UCSD-AML1 (cell line): ENCODE results near the gene FAF1.

ENCODE experiments used
- DNase-seq: peaks from one replicate; lab custom pipeline; 2025; ENCODE audit not compliant: unreplicated experiment; lab: John Stamatoyannopoulos, UW

Gene FAF1

DNA sequence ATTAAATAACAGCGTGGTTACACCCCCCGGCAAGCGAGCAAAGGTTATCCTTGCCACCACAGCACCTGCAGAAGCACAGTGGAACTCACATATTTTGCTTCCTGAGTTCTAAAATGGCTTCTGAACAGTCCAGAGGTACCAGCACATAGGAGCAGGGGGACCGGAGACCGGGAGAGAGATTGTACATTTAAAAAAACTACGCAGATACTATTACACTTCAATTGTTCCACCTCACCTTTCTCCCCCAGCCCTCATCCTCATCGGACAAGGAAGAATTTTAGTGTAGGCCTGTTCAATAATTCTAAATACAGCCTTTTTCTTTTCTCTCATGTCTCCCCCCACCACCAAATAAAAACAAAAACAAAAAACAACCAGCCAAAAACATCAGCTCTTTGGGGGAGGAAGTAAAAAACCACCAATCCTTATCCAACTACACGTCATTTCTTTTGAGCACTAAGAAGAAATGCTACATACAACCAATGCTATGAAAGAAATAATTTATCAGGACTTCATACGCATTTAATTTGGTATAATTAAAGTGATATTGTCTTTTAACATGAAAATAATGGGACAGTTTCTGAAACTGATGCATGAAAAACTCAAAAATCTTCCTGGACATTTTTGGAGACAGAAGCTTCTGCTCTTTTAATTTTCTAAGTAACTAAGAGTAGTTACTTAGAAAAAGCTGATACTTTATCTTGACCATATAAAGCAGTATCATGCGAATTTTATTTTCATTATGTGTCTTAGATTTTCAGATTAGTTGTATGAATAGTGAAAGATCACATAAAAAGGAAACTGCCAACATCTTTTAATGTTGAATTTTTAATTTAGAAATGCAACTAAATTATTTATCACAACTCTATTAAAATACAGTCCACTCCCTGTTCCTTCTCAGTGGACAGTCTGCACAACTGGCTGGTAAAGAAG, 19.1 kb upstream of the FAF1 start:
- peak; percentile 12 for DNase-seq

DNA sequence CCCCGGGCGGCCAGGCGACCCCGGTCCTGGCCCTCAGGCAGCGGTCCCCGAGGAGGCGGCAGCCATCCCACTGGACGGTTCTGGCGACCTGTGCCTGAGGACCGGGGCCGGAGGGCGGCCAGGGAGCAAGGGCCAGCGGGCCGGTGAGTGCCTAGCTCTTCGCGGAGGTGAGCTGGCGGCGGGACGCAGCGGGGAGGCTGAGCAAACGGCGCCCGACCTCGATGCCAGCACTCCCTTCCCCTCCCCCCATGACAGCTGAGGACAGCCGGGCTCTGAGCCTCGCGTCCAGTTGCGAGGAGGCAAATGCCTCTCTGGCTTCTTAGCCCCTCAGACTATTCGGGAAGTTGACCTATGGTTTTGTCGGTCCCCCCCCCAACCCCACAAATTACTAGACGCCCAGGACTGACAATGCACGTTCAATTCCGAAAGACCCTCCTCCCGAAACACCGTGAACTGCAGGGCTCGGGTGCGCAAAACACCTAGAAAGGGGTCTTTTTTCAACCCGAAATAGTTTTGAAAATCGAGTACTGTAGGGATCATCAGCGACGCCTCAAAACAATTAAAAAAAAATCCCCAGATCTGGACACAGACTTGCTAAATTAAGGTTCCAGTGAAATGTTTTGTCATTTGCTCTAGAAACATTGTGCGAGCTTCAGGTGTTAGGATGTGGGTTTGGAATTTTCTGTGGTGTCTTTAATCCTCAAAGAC, 18.2 kb upstream of the FAF1 start:
- DNase-seq = peak; percentile 22

DNA sequence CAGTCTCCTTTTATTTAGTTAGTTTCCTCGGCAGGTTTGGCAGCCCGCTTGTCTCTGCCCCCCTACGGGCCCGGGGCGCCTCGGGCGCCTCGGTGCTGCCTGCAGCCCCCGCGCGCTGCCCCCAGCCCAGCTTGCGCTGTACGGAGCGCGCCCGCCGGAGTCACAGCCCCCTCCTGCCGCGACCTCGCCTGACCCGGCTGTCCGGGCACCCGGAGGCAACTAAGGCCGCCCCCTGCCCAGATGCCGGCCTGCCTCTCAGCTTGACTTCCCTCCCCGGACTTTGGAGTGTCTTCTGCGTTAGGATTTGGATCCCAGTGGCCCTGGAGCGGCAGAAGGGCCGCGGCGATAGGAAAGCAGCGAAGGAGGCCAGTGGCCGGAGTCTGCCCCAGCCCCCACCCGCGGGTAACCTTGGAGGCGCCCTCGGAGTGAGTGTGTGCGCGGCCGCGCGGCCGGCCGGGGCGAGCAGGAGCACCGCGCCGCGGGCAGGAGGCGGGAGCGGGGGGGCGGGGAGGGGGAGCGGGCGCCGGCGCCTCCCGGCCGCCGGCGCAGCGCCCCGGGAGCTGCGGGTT, 17.6 kb upstream of the FAF1 start:
- peak; percentile 27 for DNase-seq

DNA sequence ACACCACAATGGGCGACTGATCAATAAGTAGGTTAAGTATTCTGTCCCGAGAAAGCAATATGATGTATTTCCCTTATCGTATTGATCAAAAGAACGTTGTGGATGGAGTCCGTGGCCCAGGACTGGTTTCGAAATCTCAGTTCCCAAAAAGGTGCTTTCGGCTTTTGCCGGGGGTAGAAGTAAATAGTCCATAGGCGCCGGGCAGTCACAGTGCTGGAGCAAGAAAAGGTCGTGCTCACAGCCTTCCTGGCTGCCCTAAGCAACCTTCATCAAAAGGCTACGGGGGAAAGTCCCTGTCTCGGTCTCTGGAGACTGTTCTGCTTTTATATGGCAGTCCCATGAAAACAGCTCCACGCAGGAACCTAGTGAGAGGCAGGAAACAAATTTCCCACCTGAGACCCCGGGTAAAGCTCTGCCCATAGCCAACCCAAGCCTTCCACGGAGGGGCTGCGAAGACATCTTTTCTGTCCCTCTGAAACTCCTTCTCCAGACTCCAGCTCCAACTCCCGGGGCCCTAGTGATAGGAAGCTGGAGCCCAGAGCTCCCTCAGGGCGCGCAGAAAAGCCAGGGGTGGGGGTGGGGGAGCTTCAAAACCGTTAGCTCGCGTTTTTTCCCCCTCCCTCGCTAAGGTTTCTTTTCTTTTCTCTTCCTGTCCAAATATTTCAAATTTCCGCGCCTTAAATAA, 17.0 kb upstream of the FAF1 start:
- peak; percentile 60 for DNase-seq

DNA sequence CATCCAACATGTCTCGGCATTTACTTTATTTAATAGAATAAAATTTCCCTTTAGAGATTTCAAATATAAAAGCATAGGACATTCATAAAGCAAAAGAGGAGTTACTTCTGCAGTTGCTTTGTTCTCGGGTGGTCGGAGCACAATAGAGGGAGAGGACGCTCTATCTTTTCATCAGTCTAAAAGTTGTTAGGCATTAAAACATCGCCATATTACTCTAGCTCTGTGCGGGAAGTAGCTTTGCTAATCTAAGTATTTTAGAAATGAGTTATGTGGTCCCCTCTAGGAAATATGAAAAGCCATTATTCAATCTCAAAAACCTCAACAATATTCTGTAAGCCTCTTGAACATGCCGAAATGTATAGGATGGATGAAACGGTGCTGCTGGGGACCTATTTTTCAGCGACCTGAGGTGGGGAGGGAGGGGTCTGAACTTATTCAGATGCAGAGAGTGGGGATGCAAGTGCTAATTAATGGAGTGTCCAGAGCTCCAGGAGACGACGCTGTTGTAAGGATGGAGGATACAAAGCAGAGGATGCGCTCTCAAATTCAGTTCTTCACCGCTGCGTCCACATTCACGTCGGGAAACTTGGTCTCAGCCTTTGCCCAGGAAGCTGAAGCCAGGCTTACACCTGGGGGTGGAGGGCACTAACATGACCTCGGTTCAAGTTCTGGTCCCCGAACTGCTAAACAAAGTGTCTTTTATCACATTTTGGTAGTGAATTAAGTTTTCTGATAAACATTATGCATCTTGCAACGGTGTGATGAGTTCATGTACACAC, 16.2 kb upstream of the FAF1 start:
- peak; percentile 11 for DNase-seq

DNA sequence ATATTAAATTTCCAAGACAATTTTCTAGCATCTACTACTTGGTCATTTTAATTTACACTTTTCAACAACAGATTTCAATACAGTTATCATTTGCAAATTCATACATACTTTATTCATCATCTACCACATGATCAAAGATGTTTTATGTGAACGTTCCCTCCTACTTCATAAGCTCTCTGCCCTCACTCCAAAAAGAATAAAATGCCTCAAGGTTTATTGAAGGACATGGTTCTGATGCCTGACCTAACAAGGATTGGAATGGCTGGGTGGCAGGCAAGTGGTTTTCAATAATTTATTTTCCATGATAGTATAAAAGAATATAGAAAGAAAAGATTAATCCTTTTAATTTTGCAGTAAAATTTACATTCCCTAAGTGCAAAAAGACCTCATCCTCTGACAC, 15.4 kb upstream of the FAF1 start:
- DNase-seq = no peak

DNA sequence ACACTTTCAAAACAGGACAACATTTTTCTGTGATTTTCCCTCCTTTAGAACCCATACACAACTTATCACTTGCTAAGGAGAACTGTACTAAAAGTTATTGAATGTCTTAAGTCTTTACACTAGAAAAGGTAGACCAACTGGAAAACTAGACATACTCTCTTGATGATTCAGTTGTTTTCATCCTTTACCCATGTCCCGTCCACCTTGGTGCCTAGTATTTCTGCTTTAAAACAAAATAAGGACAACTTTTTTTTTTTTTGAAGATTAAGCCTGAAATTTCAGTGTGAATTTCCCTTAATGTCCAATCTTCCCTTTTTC, 14.5 kb upstream of the FAF1 start:
- DNase-seq = no peak

DNA sequence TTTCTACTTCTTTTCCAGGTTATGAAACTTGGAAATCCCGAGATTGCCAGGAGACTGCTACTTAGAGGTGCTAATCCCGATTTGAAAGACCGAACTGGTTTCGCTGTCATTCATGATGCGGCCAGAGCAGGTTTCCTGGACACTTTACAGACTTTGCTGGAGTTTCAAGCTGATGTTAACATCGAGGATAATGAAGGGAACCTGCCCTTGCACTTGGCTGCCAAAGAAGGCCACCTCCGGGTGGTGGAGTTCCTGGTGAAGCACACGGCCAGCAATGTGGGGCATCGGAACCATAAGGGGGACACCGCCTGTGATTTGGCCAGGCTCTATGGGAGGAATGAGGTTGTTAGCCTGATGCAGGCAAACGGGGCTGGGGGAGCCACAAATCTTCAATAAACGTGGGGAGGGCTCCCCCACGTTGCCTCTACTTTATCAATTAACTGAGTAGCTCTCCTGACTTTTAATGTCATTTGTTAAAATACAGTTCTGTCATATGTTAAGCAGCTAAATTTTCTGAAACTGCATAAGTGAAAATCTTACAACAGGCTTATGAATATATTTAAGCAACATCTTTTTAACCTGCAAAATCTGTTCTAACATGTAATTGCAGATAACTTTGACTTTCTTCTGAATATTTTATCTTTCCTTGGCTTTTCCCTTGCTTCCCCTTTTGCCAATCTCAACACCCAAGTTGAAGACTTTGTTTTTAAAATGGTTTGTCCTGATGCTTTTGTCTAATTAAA, 14.0 kb upstream of the FAF1 start:
- peak; percentile 9 for DNase-seq

DNA sequence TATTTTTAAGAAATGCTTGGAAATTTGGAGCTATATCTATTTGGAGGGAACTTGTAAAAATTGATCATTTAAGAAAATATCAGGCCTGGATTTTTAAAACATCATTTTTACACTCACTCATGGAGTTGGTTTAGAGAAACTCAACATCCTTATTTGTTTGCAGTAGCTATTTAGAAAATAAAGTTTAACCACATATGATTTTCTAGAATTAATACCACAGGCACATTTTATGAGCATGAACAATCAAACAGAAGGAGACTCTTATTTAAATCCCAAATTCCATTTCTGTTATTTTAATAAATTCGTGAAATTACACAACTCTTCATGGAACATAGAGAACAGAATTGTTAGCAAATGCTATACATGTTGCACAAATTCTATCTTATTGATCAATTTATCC, 13.2 kb upstream of the FAF1 start:
- no peak for DNase-seq

DNA sequence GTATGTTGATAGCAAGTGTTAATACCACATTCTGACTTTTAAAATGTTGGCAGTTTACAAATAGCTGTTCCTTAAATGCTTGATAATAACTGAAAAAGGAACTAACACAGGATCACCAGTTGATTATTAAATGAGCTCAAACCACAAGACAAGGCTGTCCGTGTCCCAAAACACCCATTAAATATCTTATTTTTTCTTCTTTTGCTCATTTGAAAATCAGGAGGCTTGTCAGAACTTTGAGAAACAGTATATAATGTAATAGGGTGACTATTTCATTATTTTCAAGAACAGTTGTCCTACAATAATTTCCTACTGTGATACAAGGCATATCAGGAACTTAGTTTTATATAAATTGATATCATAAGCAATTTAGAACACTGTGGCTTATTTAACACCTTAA, 12.7 kb upstream of the FAF1 start:
- DNase-seq = no peak

DNA sequence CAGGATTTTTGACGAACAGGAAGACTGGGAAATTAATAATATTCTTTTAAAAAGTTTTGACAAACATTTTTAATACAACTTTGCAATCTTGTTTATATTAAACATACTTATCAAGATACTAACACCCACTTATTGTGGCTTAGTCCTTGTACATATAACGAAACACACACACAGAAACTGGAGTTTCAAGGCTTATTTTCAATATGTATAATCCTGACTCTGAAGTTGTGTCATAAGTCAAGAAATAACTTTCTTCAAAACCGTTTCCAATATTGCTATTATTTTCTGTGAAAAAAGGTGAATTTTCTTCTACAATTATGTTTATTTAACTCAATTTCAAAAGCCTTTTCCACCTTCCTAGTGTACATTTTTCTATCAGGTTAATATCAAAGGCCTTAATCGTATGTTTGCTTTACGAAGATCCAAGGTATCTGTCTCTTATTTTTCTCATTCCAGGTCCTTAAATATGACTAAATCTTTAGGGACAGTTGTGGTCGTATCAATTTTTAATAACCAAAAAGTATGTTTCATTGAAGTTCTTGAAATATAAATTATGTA, 11.8 kb upstream of the FAF1 start:
- no peak for DNase-seq

DNA sequence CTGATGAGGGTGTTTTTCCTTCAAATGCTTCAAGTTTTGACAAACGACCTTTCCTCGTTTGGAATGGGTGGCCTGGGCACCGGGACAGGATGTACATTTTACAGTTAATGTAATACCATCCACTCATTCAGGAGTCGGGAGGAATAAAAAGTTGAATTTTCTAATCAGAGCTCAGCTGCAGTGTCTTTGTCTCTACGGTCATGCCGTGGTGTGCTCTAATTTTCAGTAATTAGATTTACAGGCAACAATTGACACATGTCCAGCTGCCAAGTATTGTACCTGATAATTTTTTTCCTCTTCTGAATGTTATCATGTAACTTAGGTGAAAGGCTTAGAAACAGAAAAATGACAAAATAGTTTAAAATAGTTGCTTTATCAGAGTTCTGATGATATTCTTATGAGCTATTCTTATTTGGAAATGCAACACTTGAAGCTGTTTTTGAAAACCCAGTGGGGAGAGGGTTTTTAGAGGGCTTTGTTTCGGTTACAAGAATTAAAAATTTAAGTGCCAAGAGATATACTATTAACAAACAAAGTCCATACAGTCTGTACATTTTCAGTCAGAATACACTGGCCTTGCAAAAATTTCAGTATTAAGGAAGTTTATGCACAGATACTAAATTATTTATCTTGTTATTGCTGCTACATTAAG, 11.0 kb upstream of the FAF1 start:
- no peak for DNase-seq

DNA sequence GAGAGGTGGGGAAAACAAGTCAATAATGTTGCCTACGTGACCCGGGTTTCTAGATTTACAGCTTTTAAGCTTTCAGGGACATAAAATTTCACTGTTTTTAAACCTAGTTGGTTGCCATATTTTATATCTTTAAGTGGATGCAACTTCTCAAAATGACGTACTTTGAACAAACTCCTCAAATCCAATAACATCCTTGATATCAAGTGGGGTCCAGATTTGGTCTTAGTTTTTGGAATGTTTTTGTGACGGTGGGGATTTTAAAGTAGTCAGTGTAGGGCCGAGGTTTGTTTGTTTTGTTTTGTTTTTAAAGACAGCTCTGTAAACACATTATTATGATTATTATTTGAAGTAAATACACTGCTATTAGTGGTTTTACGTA, 10.4 kb upstream of the FAF1 start:
- no peak for DNase-seq

DNA sequence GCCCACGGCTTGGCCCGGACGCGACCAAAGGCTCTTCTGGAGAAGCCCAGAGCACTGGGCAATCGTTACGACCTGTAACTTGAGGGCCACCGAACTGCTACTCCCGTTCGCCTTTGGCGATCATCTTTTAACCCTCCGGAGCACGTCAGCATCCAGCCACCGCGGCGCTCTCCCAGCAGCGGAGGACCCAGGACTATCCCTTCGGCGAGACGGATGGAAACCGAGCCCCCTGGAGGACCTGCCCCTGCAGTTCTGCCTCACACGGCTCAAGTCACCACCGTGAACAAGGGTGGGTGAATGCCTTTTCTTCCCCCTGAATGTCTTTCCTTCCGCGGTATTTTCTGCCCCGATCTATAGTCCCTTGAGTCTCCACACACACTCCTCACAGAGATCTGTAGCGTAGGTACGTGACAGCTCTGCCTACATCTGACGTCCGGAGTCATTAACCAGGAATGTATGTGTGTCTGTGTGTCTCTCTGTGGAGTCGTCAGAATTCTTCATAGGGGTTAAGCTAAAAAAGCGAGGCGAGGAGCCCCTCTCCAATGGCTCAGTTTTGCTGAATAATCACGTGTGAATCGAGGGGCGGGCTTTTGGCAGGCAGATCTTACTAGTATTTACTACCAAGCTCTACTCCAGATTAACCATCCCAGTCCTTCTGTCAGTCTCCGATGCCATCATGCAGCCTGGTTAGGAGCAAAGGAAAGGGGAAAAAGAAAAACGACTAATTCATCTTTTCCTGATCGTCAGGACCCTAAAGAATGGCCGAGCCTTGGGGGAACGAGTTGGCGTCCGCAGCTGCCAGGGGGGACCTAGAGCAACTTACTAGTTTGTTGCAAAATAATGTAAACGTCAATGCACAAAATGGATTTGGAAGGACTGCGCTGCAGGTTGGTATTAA, 9.8 kb upstream of the FAF1 start, which contains the start of gene CDKN2C:
Gene CDKN2C, plus strand, starts transcription at position 635 of the 898 bp plus-strand sequence. Its CDS starts 124 bp downstream, at position 759.
- peak; percentile 73 for DNase-seq

DNA sequence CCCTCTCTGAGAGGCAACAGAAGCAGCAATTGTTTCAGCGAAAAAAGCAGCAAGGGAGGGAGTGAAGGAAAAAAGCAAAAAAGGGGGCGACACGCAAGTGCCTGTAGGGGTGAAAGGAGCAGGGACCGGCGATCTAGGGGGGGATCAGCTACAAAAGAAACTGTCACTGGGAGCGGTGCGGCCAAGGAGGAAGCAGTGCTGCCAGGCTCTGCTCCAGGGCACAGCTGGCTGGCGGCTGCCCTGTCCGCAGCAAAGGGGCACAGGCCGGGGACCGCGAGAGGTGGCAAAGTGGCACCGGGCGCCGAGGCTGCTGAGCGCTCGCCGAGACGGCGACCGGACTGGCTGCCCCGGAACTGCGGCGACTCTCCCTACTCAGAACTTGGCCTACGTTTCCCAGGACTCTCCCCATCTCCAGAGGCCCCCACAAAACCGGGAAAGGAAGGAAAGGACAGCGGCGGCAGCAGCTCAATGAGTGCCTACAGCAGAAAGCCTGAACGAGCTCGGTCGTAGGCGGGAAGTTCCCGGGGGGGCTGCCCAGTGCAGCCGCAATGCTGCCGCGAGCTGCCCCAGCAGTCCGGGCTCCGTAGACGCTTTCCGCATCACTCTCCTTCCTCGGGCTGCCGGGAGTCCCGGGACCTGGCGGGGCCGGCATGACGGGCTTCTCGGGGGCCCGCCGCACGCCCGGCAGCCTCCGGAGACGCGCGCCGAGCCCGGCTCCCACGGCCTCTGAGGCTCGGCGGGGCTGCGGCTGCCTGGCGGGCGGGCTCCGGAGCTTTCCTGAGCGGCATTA, 8.9 kb upstream of the FAF1 start:
- peak; percentile 66 for DNase-seq

DNA sequence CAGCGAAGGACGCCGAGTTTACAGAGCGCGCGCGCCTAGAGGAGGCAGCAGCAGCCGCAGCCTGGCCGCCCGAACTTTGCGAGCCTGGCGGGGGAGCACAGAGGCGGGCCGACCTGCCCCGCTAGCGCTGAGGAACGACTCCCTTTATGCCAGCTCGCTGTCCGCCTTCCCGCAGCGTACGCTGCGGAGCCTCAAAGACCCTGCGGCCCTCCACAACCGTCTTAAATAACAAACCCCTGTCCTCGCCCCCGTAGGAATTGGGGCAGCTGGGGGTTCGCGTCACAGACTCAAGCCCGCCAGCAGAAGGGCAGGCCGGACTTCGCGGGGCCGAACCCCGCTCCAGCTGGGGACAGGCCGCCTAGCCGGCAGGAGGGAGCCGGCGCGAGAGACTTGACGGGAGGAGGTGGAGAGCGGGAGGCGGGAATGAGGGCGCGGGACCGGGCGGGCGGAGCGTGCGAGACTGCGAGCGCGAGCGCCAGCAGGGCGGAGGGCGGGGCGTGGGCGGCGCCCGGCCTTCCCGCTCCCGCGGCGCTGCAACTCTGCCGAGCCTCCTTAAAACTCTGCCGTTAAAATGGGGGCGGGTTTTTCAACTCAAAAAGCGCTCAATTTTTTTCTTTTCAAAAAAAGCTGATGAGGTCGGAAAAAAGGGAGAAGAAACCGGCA, 8.2 kb upstream of the FAF1 start:
- DNase-seq = peak; percentile 90
